GM19328 (cell line): ENCODE measurements around the gene ZNF710.
A peak's percentile ranks its signal among the peaks of the same experiment; 100 is the strongest.
"Not testable (repeated sequence)": the region's sequence is repeated elsewhere in the genome, so short reads cannot be mapped to it uniquely, and the experiment has no call there.

ENCODE experiments used
- ATAC-seq: cut with Tn5 transposase; IDR thresholded peaks from one replicate; pipeline ENCODE4 v1.9.1; 2021; ENCODE audit warnings: mild to moderate bottlenecking, moderate library complexity; ENCODE audit not compliant: unreplicated experiment

ZNF710 gene

DNA sequence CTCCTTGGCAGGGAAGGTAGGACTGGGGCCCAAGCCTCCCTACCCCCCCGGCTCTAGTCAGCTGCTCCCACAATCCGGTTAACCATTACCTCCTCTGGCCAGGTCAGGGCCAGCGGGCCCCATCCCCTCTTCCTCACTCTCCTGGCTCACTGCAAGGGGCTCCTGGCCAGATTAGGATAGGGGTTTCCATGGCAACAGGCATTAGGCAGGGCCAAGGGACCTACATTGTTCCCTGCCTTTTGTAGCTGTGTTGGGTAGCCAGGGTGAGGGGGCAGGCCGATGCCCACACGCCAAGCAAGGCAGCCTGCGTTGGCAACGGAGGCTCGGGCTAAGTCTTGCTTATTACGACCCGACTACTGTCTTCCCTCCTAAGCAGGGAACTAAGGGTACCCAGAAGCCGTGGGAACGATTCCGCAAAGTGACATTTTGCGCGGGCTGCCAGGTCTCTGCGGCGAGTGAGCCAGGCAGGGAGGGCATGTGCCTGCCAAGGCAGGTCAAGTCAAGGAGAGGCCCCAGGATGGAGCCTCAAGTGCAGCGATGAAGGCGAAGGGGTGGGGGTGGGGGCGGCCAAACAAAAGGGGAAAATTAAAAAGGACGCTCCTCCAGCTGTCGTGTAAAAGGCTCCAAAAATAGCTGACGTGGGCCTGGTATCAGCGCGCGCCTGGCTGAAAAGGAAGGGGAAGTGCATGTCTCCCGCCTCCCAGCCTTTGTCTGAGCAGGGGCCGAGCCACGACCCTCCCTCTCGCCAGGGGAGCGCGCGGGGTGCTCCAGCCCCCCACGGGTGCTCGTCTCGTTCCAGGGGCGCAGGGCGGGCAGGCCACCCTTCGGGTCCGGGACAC is 100.2 kb downstream of the ZNF710 start:
- no peak for ATAC-seq

DNA sequence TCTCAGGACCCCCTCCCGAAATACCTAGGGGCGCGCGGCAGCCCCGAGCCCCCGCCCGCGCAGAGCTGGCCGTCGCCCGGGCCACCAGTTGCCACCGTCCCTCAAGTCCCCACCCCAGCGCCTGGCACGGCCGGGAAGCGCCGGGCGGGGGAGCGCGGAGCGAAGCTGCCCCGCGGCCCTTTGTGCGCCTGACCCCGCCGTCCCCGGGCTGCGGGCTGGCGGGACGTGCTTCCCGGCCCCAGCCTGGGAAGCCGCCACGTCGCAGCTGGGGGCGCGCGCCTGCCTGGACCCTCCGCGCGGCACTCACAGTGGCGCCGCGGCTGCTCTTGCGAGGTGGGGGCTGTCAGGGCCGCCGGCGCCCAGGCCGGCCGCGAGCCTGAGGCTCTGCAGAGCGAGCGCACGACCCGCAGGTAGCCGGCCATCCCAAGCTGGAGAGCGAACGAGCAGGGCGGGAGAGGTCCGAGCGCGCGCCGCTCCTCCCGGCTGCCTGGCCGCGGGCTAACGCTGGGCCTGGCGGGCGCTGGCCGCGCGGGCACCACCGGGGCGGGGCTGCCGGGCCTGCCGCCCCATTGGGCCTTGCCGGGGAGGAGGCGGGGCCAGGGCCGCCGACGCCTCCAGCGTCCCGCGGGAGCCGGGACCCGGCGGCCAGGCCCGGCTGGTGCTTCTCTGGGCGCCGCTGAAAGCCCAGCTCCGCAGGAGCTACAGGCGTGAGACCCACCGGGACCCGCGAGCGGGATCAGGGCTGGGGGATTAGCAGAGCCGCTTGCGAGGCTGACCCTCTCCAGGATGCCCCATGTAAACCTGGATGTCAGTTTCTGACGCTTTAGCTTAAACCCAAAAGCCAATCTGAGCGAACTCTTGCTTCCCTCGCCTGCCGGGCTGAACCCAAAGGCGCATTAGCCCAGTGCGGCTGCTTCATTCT is 101.1 kb downstream of the ZNF710 start, which contains the start of gene IDH2:
IDH2 (minus strand) TSS at position 500 of the 922 bp plus-strand sequence; CDS start at position 422, 78 bp downstream.
- peak; percentile 71 for ATAC-seq

DNA sequence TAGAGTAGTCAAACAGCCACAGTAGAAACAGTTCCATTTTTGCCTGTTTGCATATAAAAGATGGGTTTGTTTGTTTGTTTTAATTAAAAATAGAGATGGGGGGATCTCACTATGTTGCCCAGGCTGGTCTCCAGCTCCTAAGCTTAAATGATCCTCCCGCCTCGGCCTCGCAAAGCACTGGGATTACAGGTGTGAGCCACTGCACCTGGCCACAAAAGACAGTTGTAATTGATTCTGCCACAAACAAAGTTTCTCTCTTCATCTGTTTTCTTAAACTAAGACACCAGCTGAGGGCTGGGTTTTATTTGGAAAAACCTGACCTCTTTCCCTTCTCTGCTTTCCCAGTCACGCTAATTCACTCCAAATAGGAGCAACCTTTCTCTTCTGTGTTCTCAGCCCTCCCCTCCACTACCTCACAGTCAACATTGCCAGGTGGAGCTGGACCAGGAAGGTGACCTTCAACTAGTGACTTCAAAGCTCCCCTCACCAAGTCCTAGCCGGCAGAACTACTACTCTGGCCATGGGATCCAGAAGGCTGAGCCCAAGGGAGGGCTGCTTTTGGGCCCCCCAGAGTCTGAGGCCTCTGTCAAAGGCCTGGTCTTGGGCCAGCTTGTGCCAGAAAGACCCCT is 102.7 kb downstream of the ZNF710 start:
- no peak for ATAC-seq

DNA sequence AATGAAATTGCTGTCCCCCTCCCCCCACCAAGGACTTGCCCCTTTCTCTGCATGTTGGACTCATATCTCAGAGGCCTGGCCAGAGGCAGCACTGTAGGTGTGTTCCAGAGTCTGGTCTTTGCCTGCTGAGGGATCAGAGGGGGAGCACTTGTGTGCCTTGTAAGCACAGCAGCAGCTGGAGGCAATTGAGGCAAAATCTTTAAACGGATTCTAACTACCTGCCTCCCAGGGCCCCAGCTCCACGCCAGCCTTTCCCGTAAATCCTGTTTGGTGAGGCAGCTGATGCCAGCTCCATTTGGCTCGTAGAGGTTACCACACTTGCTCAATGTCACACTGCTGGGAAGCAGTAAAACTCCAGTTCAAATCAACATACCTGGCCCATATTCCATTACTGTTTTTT is 103.4 kb downstream of the ZNF710 start:
- ATAC-seq, result no peak

DNA sequence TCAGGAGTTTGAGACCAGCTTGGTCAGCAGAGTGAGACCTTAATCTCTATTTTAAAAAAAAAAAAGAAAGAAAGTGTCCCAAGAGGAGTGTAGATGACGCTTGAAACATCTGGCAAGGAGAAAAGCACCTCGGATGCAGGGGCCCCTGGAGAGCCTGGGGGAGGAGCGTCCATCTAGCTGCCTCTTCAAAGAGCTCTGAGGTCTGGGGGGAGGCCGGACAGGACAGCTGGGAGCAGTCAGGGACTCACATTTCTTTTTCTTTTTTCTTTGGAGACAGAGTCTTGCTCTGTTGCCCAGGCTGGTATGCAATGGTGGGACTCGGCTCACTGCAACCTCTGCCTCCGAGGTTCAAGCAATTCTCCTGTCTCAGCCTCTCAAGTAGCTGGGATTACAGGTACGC is 104.4 kb downstream of the ZNF710 start:
- no peak for ATAC-seq

DNA sequence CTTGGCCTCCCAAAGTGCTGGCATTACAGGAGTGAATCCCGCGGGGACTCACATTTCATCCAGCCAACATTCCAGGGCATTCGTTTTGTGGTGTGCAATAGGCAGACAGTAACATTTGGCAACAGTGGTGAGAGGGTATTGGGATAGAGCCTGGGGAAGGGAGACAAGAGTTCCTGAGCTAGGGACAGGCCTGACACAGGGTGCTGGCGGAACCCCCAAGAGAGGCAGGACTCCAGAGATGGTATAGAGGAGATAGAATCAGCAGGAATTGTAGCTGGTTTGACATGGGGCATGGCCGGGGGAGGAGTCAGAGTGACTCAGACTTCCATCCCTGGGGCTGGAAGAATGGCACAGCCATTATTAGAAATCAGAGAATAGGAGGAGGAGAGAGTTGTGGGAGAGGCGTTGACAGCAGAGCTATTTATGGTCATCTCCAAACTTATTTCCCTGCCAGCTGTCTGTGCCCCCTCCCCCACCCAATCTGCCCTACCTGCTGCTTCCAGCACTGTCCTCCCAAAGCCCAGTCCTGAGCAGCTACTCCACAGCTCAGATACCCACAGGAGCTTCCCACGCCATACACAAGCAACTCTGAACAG is 105.5 kb downstream of the ZNF710 start:
- no peak for ATAC-seq

DNA sequence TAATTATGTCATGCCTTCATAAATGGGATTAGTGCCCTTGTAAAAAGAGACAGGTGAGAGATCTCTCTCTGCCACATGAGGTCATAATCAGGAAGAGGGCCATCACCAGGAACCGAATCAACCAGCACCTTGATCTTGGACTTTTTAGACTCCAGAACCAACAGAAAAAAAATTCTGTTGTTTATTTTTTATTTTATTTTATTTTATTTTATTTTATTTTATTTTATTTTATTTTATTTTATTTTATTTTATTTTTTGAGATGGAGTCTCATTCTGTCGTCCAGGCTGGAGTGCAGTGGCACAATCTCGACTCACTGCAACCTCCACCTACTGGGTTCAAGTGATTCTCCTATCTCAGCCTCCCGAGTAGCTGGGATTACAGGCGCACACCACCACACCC is 106.9 kb downstream of the ZNF710 start:
- not testable (repeated sequence) for ATAC-seq

DNA sequence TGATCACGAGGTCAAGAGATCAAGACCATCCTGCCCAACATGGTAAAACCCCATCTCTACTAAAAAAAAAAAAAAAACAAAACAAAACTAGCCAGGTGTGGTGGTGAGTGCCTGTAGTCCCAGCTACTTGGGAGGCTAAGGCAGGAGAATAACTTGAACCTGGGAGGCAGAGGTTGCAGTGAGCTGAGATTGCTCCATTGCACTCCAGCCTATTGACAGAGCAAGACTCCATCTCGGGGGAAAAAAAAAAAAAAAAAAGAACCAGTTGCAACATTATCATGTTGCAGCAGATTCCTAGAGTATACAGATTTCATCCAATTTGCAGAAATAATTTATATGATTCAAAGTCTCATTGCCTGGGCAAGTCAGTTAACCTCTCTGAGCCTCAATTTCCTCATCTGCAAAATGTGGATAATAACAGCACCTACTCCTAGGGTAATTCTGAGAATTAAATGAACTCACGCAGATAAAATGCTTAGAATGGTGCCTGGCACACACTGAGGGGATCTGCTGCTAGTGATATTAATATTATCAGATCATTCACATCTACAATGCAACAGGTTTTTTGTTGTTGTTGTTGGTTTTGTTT is 108.1 kb downstream of the ZNF710 start:
- not testable (repeated sequence) for ATAC-seq

DNA sequence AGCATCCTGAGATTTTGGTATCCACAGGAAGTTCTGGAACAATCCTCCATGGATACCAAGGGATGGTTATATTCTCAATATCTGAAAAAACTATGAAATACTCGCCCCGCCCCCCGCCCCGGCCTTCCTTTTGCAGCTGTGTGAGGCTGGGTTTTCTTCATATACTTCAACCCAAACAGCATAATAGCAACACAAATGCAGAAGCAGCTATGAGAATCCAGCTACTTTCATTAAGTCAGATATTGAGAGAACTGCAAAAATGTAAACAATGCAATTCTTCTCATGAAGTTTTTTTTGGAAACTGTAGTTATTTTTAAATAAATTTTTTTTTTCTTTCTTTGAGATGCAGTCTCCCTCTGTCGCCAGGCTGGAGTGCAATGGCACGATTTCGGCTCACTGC is 112.0 kb downstream of the ZNF710 start:
- no peak for ATAC-seq

DNA sequence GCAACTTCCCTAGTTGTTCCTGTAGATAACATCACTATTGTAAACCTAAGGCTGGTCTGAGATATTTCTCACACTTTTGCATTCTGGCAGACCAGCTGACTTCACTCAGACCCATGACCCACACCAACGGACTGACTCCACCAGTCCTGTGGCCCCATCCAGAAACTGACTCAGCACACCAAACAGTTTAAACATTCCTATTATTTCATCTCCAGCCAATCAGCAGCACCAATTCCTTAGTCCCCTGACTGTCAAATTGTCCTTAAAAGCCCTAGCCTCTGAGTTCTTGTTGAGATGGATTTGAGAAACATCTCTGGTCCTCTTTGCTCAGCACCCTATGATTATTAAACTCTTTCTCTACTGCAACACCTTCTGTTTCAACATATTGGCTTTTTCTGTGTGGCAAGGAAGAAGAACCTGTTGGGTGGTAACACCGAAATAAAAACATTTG is 113.4 kb downstream of the ZNF710 start:
- no peak for ATAC-seq

DNA sequence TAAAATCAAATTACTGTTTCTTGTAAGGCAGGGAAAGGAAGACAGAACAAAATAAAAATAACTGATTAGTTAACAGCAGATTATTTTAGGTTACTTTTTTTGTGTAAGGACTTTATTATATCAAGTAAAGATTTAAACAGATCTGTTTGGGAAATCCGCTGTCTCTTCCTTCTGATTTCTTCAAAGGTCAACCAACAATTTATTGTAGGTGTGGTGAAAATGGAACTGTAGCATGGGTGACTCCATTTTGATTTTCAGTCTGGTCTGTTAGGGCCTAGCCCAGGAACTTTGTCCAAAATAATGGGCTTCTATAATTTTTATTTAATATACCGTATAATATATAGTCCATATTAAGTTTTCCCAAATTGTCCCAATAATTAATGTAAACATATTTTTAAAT is 114.7 kb downstream of the ZNF710 start:
- no peak for ATAC-seq

DNA sequence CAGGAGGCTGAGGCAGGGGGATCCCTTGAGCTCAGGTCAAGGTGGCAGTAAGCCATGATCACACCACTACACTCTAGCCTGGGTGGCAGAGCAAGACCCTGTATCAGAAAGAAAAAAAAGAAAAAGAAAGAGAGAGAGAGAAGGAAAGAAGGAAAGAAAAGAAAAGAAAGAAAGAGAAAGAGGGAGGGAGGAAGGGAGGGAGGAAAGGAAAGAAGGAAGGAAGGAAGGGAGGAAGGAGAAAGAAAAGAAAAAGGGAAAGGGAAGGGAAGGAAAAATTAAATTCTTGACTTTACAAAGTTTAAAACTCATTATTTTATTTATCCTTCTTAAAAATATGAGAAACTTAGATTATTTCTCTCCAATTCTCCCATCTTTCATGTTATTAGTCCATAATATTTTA is 118.2 kb downstream of the ZNF710 start:
- no peak for ATAC-seq

DNA sequence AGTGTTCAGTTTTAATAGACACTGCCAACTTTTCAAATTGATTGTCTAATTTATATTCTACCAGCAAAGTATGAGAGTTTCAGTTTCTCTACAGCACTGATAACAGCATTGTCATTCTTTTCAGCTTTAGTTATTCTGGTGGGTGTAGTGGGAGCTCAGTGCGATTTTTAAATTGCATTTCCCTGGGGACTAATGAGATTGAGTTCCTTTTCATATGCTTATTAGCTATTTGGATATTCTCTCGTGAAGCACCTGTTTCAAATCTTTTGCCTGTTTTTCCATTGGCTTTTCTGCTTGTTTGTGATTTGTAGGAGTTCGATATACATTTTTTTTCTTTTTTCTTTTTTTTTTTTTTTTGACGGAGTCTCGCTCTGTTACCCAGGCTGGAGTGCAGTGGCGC is 120.0 kb downstream of the ZNF710 start:
- ATAC-seq, result no peak

DNA sequence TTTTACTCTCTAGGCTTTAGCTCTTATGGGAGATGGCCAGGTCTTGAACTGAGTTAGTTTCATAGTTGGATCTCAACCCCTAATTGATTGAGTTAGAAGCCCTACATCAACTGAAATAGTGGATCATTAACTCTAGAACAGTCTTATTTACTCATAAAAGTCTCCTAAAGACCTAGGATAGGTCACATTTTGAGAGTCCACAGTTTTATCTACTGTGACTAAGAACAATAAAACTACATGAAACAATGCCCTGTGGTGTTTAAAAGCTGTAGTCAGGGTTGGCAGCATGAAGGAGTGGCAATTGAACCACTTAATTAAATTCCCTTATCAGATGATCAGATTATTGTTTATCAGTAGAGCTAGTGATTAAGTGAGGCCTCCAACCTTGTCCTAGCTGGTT is 123.4 kb downstream of the ZNF710 start:
- no peak for ATAC-seq

DNA sequence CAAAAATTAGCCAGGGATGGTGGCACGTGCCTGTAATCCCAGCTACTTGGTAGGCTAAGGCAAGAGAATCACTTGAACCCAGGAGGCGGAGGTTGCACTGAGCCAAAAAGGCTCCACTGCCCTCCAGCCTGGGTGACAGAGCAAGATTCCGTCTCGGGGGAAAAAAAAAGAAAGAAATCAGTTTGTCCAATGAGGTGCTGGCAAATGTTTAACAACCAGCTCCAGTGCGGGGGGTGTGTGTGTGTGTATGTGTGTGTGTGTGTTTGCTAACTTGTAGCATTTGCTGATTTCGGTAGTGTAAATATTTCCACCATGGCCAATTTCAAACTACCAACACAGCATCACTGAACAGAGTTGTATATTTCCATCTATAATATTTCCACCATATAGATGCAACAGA is 124.9 kb downstream of the ZNF710 start:
- ATAC-seq, result no peak

DNA sequence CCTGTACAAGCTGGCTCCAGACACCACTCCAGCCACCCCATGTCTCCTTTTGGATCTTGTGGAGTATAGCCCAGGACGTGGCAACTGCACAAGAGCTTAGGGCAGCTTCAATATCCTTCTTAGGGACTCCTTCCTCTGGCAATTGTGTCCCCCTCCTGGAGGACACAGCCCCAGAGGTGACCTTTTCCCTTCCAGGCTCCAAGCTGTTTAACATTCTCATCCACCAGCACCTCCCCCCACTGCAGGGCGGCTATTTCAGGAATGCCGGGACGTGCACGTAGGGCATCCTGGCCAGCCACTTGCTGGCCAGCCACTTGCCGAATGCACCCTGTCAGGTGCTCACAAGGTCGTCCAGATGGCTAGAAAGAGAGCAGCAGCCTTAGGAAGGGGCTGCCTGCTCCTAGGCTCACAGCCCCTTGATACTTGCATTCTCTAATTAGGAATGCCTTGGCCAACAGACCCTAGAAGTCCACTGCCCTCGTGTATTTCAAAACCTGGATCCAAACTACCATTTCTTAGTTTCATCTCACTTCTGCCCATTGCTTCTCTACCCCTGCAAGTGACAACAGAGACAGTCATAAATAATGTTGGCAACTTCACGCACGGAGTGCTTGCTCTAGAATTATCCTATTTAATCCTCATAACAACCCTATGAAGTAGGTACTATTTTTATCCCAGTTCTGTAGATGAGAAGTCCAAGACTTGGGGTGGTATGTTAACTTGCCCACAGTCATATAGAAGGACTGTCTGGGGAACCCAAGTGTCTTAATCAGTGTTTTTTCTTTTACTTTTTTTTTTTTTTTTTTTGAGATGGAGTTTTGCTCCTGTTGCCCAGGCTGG is 125.7 kb downstream of the ZNF710 start:
- no peak for ATAC-seq

DNA sequence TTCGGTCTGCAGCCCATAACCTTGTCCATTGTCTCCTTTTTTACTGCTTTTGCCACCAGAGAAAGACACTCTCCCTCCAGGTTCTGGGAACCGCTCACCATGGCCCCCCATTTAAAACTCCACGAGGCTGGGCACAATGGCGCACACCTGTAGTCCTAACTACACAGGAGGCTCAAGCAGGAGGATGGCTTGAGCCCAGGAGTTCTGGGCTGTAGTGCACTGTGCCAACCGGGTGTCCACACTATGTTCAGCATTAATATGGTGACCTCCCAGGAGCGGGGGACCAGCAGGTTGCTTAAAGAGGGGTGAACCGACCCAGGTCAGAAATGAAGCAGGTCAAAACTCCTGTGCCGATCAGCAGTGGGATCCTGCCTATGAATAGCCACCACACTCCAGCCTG is 129.2 kb downstream of the ZNF710 start:
- no peak for ATAC-seq
